GM23248 (cell line): ENCODE data around the gene CTXN1. TPM values are rescaled to one million over a fixed set of nuclear protein-coding genes. Genes with fewer than 3 reads are reported as not detected.
A peak's percentile ranks its signal among the peaks of the same experiment; 100 is the strongest.

Experiments used
- DNase-seq: peaks from one replicate; pipeline ENCODE4 v3.0.0-alpha.2; 2015
- H2AFZ ChIP-seq: fragments of 200-600 bp; sonication (generic); 2 replicates; pipeline ENCODE4 v1.6.1; 2016; ENCODE audit warnings: antibody characterized with exemption
- H3F3A ChIP-seq: fragments of 200-600 bp; sonication (generic); 2 replicates; pipeline ENCODE4 v1.6.1; 2016; ENCODE audit warnings: mild to moderate bottlenecking, antibody characterized with exemption, mixed run types; ENCODE audit not compliant: insufficient read depth
- H3K27ac ChIP-seq: fragments of 200-600 bp; sonication (generic); 2 replicates; pipeline ENCODE4 v1.5.1; 2016; ENCODE audit warnings: mild to moderate bottlenecking
- H3K27me3 ChIP-seq: fragments of 200-600 bp; sonication (generic); replicated peaks from 2 replicates; pipeline ENCODE4 v1.6.1; 2016; ENCODE audit warnings: mild to moderate bottlenecking; ENCODE audit not compliant: insufficient read depth
- H3K36me3 ChIP-seq: fragments of 200-600 bp; sonication (generic); 2 replicates; pipeline ENCODE4 v1.6.1; 2016; ENCODE audit warnings: low read depth, mild to moderate bottlenecking
- H3K4me1 ChIP-seq: fragments of 200-600 bp; sonication (generic); 2 replicates; pipeline ENCODE4 v1.6.1; 2016; ENCODE audit warnings: mild to moderate bottlenecking; ENCODE audit not compliant: insufficient read depth
- H3K4me2 ChIP-seq: fragments of 200-600 bp; sonication (generic); one replicate; pipeline ENCODE4 v1.6.1; 2016; ENCODE audit warnings: mild to moderate bottlenecking; ENCODE audit not compliant: unreplicated experiment
- H3K4me3 ChIP-seq: fragments of 200-600 bp; sonication (generic); 2 replicates; pipeline ENCODE4 v1.5.1; 2016; ENCODE audit warnings: mild to moderate bottlenecking
- H3K79me2 ChIP-seq: fragments of 200-600 bp; sonication (generic); 2 replicates; pipeline ENCODE4 v1.6.1; 2016; ENCODE audit warnings: mild to moderate bottlenecking; ENCODE audit not compliant: insufficient read depth
- H3K9ac ChIP-seq: fragments of 200-600 bp; sonication (generic); 2 replicates; pipeline ENCODE4 v1.6.1; 2016; ENCODE audit warnings: mild to moderate bottlenecking
- H3K9me2 ChIP-seq: fragments of 200-600 bp; sonication (generic); 2 replicates; pipeline ENCODE4 v1.6.1; 2016; ENCODE audit warnings: mixed run types, mild to moderate bottlenecking, moderate library complexity; ENCODE audit not compliant: insufficient read depth
- H3K9me3 ChIP-seq: fragments of 200-600 bp; sonication (generic); one replicate; pipeline ENCODE4 v1.6.1; 2017; ENCODE audit warnings: low read depth
- H4K20me1 ChIP-seq: fragments of 200-600 bp; sonication (generic); 2 replicates; pipeline ENCODE4 v1.6.0; 2016; ENCODE audit not compliant: insufficient read depth
- EZH2 ChIP-seq: fragments of 200-600 bp; sonication (generic); IDR thresholded peaks from 2 replicates; pipeline ENCODE4 v1.6.1; 2018; ENCODE audit warnings: antibody characterized with exemption, mild to moderate bottlenecking; ENCODE audit not compliant: insufficient read depth, poor library complexity, severe bottlenecking
- EZH2phosphoT487 ChIP-seq: fragments of 200-600 bp; sonication (generic); IDR thresholded peaks from 2 replicates; pipeline ENCODE4 v1.6.1; 2018; ENCODE audit warnings: antibody characterized with exemption, moderate library complexity, mild to moderate bottlenecking, low read depth; ENCODE audit not compliant: insufficient read depth
- WGBS, 2 experiments: methylation state at CpG; one replicate each; pipeline ENCODE4 v1.1.6; 2015 to 2017; ENCODE audit warnings: low lambda C conversion rate in 2 of 2, low coverage in 1 of 2; ENCODE audit errors: missing lambda C conversion rate in 2 of 2; 5-methylcytosine and 5-hydroxymethylcytosine counted together
- in situ Hi-C: fragments of 300-500 bp; cut with MboI; formaldehyde crosslinking; loops from 2 replicates; pipeline ENCODE4 v1.15.0; 2020
- polyA plus RNA-seq: library from polyadenylated mRNA; unstranded; fragments of >200 nt; fragmentation: Nextera tagmentation; extraction: Ambion mirVana; gene quantifications from 2 replicates; pipeline ENCODE4 v1.2.1, GENCODE V29; 2016
- total RNA-seq: library from RNA; depleted of rRNA; stranded (reverse); fragments of >200 nt; shearing (Covaris generic); gene quantifications from 2 replicates; pipeline ENCODE4 v1.2.3, GENCODE V29; 2014

Gene CTXN1
- total and polyA plus RNA-seq, 2 experiments from 2014 or later = 3.4 to 3.5 TPM

GRCh38 chr19:7925171-7925851 is 624 bp downstream of the CTXN1 start:
- Histone ChIP-seq H3K9me2 (no peaks in the 10 kb centered on the region), H3K27ac (no peak overlapping the region), H3K79me2 (peaks cover 16% of the 10 kb centered on the region), H3K4me1 (peaks cover 34% of the 10 kb centered on the region), H3K9me3 (no peaks in the 10 kb centered on the region), H4K20me1 (no peaks in the 10 kb centered on the region), H3K4me2 (peak overlapping the region; percentile 45), H3K36me3 (peaks cover 1% of the 10 kb centered on the region; the same call in 1 of the 2 replicates), H3K27me3 (no peaks in the 10 kb centered on the region), H3K4me3 (peak overlapping the region; percentile 56), H3F3A (peaks cover 20% of the 10 kb centered on the region), H2AFZ (peak overlapping the region; percentile 35), H3K9ac (peak overlapping the region; percentile 20)
- WGBS, 2 experiments = 0 to 2% methylated on average over 41 to 45 of the region's 98 CpGs
- in situ Hi-C loops = no loop called here
- DNase-seq = peak; percentile 89
- no peak for TF ChIP-seq EZH2phosphoT487
- TF ChIP-seq EZH2 = no peak

- Histone ChIP-seq H4K20me1 (no peaks in the 10 kb centered on the region), H3K27me3 (no peaks in the 10 kb centered on the region), H3K27ac (no peak overlapping the region), H3K36me3 (no peaks in the 10 kb centered on the region), H3K4me3 (peak overlapping the region; percentile 56), H3K4me2 (peak overlapping the region; percentile 45), H3K9ac (peak overlapping the region; percentile 20), H3F3A (peaks cover 14% of the 10 kb centered on the region), H3K9me2 (no peaks in the 10 kb centered on the region), H2AFZ (0 out of 2 replicates have a peak overlapping the region, but pooled peaks have one; percentile 35), H3K9me3 (no peaks in the 10 kb centered on the region), H3K79me2 (peaks cover 16% of the 10 kb centered on the region), H3K4me1 (peaks cover 31% of the 10 kb centered on the region)
- WGBS, 2 experiments = 30 to 40% methylated on average over 11 to 28 of the region's 34 CpGs
- in situ Hi-C loops = no loop called here
- no peak for DNase-seq
- no peak for TF ChIP-seq EZH2
- TF ChIP-seq EZH2phosphoT487 = no peak
These were observed 1.2 kb downstream of the CTXN1 start for GRCh38 chr19:7924651-7925170.

GRCh38 chr19:7924241-7924640 is 1.7 kb downstream of the CTXN1 start:
- 31 to 47% methylated on average over 9 to 12 of the region's 12 CpGs for WGBS, 2 experiments
- Histone ChIP-seq H3K9me3 (no peaks in the 10 kb centered on the region), H3F3A (peaks cover 12% of the 10 kb centered on the region; the same call in 1 of the 2 replicates), H3K9ac (no peak overlapping the region), H3K27ac (no peak overlapping the region), H4K20me1 (no peaks in the 10 kb centered on the region), H3K27me3 (no peaks in the 10 kb centered on the region), H3K79me2 (peaks cover 16% of the 10 kb centered on the region), H3K4me3 (no peak overlapping the region), H3K9me2 (no peaks in the 10 kb centered on the region), H2AFZ (no peak overlapping the region), H3K36me3 (no peaks in the 10 kb centered on the region), H3K4me1 (peaks cover 26% of the 10 kb centered on the region), H3K4me2 (no peak overlapping the region)
- DNase-seq = no peak
- TF ChIP-seq EZH2phosphoT487 = no peak
- in situ Hi-C loops = no loop called here

- WGBS, 2 experiments = 66 to 78% methylated on average over 30 to 31 of the region's 31 CpGs
These were observed 2.4 kb downstream of the CTXN1 start for GRCh38 chr19:7923295-7924191.

More at GRCh38 chr19:7923295-7924191, 2.4 kb downstream of the CTXN1 start:
- Histone ChIP-seq H2AFZ (no peak overlapping the region), H3K4me3 (no peak overlapping the region), H3K9me2 (no peaks in the 10 kb centered on the region), H3K27me3 (no peaks in the 10 kb centered on the region), H3K9me3 (no peaks in the 10 kb centered on the region), H3K79me2 (peaks cover 16% of the 10 kb centered on the region), H3F3A (0 out of 2 replicates have a peak, but pooled peaks cover 7% of the 10 kb centered on the region), H3K4me1 (peaks cover 21% of the 10 kb centered on the region), H3K36me3 (no peaks in the 10 kb centered on the region), H3K27ac (no peak overlapping the region), H3K9ac (no peak overlapping the region), H4K20me1 (no peaks in the 10 kb centered on the region), H3K4me2 (no peak overlapping the region)
- TF ChIP-seq EZH2 (no peak), EZH2phosphoT487 (no peak)
- in situ Hi-C loops = no loop called here
- no peak for DNase-seq
